MM.1S (cell line): ENCODE results near the gene GNPTG.

Experiments
- DNase-seq: peaks from one replicate; pipeline ENCODE4 v3.0.0-alpha.2; 2015
- H2AFZ ChIP-seq: fragments of 300-600 bp; sonication (generic); 2 replicates; pipeline ENCODE4 v1.6.0; 2016; ENCODE audit warnings: antibody characterized with exemption, low read length
- H3F3A ChIP-seq: fragments of 300-600 bp; sonication (generic); 2 replicates; pipeline ENCODE4 v1.6.1; 2016; ENCODE audit warnings: mild to moderate bottlenecking, antibody characterized with exemption, low read length, moderate library complexity, mixed read lengths; ENCODE audit not compliant: insufficient read depth
- H3K27ac ChIP-seq: fragments of 300-600 bp; sonication (generic); 2 replicates; pipeline ENCODE4 v1.5.1; 2016; ENCODE audit warnings: mild to moderate bottlenecking, low read length
- H3K27me3 ChIP-seq: fragments of 300-600 bp; sonication (generic); replicated peaks from 2 replicates; pipeline ENCODE4 v1.6.0; 2016; ENCODE audit warnings: low read length; ENCODE audit not compliant: insufficient read depth
- H3K36me3 ChIP-seq: fragments of 300-600 bp; sonication (generic); replicated peaks from 2 replicates; pipeline ENCODE4 v1.6.1; 2016; ENCODE audit warnings: mild to moderate bottlenecking, low read length, mixed read lengths; ENCODE audit not compliant: insufficient read depth
- H3K4me1 ChIP-seq: fragments of 300-600 bp; sonication (generic); 2 replicates; pipeline ENCODE4 v1.6.1; 2016; ENCODE audit warnings: low read length, mixed read lengths
- H3K4me2 ChIP-seq: fragments of 300-600 bp; sonication (generic); 2 replicates; pipeline ENCODE4 v1.6.0; 2016; ENCODE audit warnings: low read depth, low read length
- H3K4me3 ChIP-seq: fragments of 300-600 bp; sonication (generic); 2 replicates; pipeline ENCODE4 v1.5.1; 2016; ENCODE audit warnings: low read length, mixed read lengths
- H3K79me2 ChIP-seq: fragments of 300-600 bp; sonication (generic); 2 replicates; pipeline ENCODE4 v1.6.1; 2016; ENCODE audit warnings: mixed run types, low read length, mixed read lengths
- H3K9ac ChIP-seq: fragments of 300-600 bp; sonication (generic); 2 replicates; pipeline ENCODE4 v1.6.1; 2016; ENCODE audit warnings: low read length, mixed read lengths
- H3K9me2 ChIP-seq: fragments of 300-600 bp; sonication (generic); replicated peaks from 2 replicates; pipeline ENCODE4 v1.6.1; 2016; ENCODE audit warnings: mild to moderate bottlenecking, low read length, mixed read lengths; ENCODE audit not compliant: insufficient read depth
- H3K9me3 ChIP-seq: fragments of 300-600 bp; sonication (generic); replicated peaks from 2 replicates; pipeline ENCODE4 v1.6.1; 2016; ENCODE audit warnings: mild to moderate bottlenecking, low read length, mixed read lengths; ENCODE audit not compliant: insufficient read depth
- H4K20me1 ChIP-seq: fragments of 300-600 bp; sonication (generic); 2 replicates; pipeline ENCODE4 v1.6.1; 2016; ENCODE audit warnings: mild to moderate bottlenecking, low read length, moderate library complexity, mixed read lengths; ENCODE audit not compliant: insufficient read depth
- EZH2 ChIP-seq: fragments of 300-600 bp; sonication (generic); optimal IDR thresholded peaks from 2 replicates; pipeline ENCODE3; 2017; ENCODE audit warnings: low read depth, mild to moderate bottlenecking, antibody characterized with exemption, low read length, mixed read lengths
- EZH2phosphoT487 ChIP-seq: fragments of 300-600 bp; sonication (generic); IDR thresholded peaks from 2 replicates; pipeline ENCODE4 v1.6.1; 2018; ENCODE audit warnings: antibody characterized with exemption, low read length
- TF ChIP-seq, protein P1 (sequence below): fragments of 300-600 bp; sonication (generic); IDR thresholded peaks from 2 replicates; pipeline ENCODE4 v1.5.1; 2016; ENCODE audit warnings: antibody characterized with exemption, low read length, mixed read lengths

GNPTG gene

DNA sequence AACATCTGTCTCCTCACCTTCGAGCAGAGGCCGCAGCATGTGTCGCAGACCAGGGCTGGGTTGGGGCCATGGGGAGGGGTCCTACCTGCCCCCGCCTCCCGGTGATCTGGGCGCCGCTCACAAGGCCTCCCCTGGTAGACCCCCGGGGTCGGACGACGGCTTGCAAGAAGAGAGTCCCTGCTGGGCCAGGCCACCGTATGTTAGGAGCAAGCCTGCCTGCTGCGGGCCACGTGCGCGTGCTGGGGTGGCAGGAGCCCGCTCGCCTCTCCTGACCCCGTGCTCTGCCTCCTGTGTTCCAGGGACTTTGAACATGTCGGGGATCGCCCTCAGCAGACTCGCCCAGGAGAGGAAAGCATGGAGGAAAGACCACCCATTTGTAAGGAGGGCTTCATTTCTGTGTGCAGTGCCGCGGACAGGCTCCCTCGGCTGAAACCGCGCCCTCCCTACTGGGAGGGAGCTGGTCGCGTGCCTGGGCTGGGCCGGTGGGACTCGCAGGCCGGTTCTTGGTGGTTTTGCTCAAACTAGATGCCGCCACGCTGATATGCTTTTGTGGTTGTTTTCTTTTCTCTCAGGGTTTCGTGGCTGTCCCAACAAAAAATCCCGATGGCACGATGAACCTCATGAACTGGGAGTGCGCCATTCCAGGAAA lies 37.9 kb upstream of the GNPTG start:
- H3K27me3 ChIP-seq, result no peaks in the 10 kb centered on the region
- no peak for DNase-seq
- peaks cover 88% of the 10 kb centered on the region for H3K79me2 ChIP-seq
- H3K9me3 ChIP-seq, result no peaks in the 10 kb centered on the region
- H3K4me1 ChIP-seq, result peaks cover 9% of the 10 kb centered on the region
- no peak overlapping the region for H3K4me3 ChIP-seq
- no peak overlapping the region for H3K27ac ChIP-seq
- no peak overlapping the region for H2AFZ ChIP-seq
- H3K9me2 ChIP-seq, result no peaks in the 10 kb centered on the region
- H3K4me2 ChIP-seq, result no peak overlapping the region
- H4K20me1 ChIP-seq, result peaks cover 44% of the 10 kb centered on the region
- no peaks in the 10 kb centered on the region for H3F3A ChIP-seq
- H3K36me3 ChIP-seq, result peaks cover 12% of the 10 kb centered on the region
- no peak overlapping the region for H3K9ac ChIP-seq
- TF ChIP-seq, protein P1, sequence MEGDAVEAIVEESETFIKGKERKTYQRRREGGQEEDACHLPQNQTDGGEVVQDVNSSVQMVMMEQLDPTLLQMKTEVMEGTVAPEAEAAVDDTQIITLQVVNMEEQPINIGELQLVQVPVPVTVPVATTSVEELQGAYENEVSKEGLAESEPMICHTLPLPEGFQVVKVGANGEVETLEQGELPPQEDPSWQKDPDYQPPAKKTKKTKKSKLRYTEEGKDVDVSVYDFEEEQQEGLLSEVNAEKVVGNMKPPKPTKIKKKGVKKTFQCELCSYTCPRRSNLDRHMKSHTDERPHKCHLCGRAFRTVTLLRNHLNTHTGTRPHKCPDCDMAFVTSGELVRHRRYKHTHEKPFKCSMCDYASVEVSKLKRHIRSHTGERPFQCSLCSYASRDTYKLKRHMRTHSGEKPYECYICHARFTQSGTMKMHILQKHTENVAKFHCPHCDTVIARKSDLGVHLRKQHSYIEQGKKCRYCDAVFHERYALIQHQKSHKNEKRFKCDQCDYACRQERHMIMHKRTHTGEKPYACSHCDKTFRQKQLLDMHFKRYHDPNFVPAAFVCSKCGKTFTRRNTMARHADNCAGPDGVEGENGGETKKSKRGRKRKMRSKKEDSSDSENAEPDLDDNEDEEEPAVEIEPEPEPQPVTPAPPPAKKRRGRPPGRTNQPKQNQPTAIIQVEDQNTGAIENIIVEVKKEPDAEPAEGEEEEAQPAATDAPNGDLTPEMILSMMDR, result no peak
- TF ChIP-seq EZH2, result no peak
- TF ChIP-seq EZH2phosphoT487, result no peak

DNA sequence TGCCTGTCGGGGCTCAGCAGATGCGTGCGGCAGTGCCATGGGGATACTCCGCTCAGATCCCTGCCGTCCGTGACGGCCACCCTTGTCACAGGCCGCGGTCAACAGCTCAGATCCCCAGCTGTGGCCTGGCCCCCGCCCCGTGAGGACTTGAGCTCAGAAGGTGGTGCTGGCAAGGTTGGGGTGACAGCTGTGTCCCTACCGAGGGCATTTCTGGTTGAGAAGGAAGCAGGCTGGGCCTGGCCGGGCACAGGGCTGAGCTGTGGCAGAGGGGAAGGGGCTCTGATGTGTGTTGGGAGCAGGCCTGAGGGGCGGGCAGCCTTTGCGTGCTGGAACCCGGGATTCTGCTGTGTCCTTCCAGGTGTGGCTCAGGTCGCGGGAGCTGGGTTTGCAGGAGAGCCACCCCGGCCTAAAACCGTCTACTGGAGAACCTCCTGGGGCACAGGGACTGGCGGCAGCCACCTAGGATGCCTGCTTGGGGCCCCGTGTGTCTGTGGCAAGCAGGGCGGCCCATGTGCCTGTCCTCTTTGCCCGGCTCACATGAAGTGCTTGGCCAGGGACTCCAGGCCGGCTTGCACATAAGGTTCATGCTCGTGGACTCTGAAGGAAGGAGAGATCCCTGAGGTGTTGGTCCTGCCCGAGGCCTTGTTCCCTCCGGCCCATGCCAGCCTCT lies 37.2 kb upstream of the GNPTG start:
- Histone ChIP-seq H3K79me2 (peaks cover 94% of the 10 kb centered on the region), H3K4me1 (peaks cover 9% of the 10 kb centered on the region), H3K4me2 (no peak overlapping the region), H3K27me3 (no peaks in the 10 kb centered on the region), H3K36me3 (peaks cover 12% of the 10 kb centered on the region), H3K27ac (no peak overlapping the region), H4K20me1 (peaks cover 44% of the 10 kb centered on the region), H3K9me2 (no peaks in the 10 kb centered on the region), H2AFZ (no peak overlapping the region), H3K4me3 (no peak overlapping the region), H3K9ac (no peak overlapping the region), H3F3A (no peaks in the 10 kb centered on the region), H3K9me3 (no peaks in the 10 kb centered on the region)
- no peak for DNase-seq
- no peak for TF ChIP-seq EZH2phosphoT487

DNA sequence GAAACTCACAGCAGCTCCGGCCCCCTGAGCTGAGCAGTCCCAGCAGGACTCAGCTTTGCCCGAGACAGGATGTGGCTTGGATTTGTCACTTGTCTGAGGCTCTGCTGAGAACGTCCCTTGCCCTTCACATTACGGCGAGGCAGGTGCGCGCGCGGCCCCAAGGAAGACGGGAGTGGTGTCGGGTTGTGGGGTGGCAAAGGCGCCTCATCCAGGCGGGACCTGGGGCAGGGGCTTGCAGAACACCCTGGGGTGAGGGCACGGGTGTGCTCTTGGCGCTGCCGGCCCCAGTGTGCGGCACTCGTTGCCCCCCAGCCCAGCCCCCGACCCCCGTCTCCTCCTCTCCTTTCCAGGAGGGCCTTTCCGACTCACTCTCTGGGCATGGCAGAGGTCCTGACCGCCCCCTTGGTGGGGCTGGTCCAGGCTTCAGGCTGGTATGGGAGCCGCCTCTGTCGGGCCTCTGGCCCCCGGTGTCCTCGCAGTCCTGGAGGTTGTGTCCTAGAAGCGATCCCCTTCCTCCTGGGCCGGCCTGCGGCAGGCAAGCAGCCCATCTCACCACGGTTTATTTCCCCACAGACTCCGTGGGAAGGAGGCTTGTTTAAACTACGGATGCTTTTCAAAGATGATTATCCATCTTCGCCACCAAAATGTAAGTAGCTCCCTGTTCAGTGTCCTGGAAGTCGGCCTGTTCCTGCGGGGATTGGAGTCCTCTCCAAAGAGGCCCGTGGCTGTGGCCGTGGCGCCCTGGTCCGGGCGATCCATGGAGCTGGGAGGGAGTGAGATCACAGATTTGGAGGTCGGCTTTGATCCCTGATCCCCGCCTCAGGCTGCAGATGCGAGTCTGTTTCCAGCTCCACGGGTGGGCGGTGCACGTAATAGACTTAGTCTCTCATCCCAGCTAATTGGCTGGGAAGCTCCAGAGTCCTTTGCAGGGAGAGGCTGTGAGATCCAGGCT lies 36.4 kb upstream of the GNPTG start:
- no peaks in the 10 kb centered on the region for H3K9me3 ChIP-seq
- no peak overlapping the region for H3K9ac ChIP-seq
- H3K4me2 ChIP-seq, result no peak overlapping the region
- H4K20me1 ChIP-seq, result peaks cover 41% of the 10 kb centered on the region
- H3K27me3 ChIP-seq, result no peaks in the 10 kb centered on the region
- peaks cover 9% of the 10 kb centered on the region for H3K4me1 ChIP-seq
- no peak for DNase-seq
- TF ChIP-seq EZH2 (no peak), EZH2phosphoT487 (no peak)
- TF ChIP-seq, protein P1, result no peak
- H3K4me3 ChIP-seq, result no peak overlapping the region
- H3F3A ChIP-seq, result no peaks in the 10 kb centered on the region
- H3K79me2 ChIP-seq, result peaks cover 89% of the 10 kb centered on the region
- H3K9me2 ChIP-seq, result no peaks in the 10 kb centered on the region
- peaks cover 15% of the 10 kb centered on the region for H3K36me3 ChIP-seq
- H3K27ac ChIP-seq, result no peak overlapping the region
- no peak overlapping the region for H2AFZ ChIP-seq
